WTC11 (cell line): ENCODE results near the gene B3GNT9. TPM values are rescaled to one million over a fixed set of nuclear protein-coding genes. Genes with fewer than 3 reads are reported as not detected.

Experiments used
- CREM ChIP-seq: sonication (generic); formaldehyde crosslinking; IDR thresholded peaks from 2 replicates; pipeline ENCODE4 v1.8.1; 2022; ENCODE audit warnings: mild to moderate bottlenecking, missing genetic modification reagents, moderate library complexity
- E2F1 ChIP-seq: sonication (generic); formaldehyde crosslinking; IDR thresholded peaks from 2 replicates; pipeline ENCODE4 v1.8.0; 2022; ENCODE audit warnings: mild to moderate bottlenecking, missing genetic modification reagents
- ETV6 ChIP-seq: sonication (generic); formaldehyde crosslinking; IDR thresholded peaks from 2 replicates; pipeline ENCODE4 v1.8.1; 2022; ENCODE audit warnings: mild to moderate bottlenecking, missing genetic modification reagents
- FOXP4 ChIP-seq: sonication (generic); formaldehyde crosslinking; IDR thresholded peaks from 2 replicates; pipeline ENCODE4 v1.8.0; 2022; ENCODE audit warnings: mild to moderate bottlenecking, missing genetic modification reagents
- GABPB1 ChIP-seq: sonication (generic); formaldehyde crosslinking; IDR thresholded peaks from 2 replicates; pipeline ENCODE4 v1.8.1; 2023; ENCODE audit warnings: mild to moderate bottlenecking, missing genetic modification reagents
- GTF2I ChIP-seq: fragments of 250-450 bp; sonication (Bioruptor Pico); conservative IDR thresholded peaks from 2 replicates; pipeline ENCODE4 v1.4.0; 2021; ENCODE audit warnings: mild to moderate bottlenecking
- HMGA2 ChIP-seq: fragments of 250-450 bp; sonication (Bioruptor Pico); IDR thresholded peaks from 2 replicates; pipeline ENCODE4 v1.4.0; 2021; ENCODE audit warnings: mild to moderate bottlenecking, moderate library complexity
- HMGXB4 ChIP-seq: sonication (generic); formaldehyde crosslinking; IDR thresholded peaks from 2 replicates; pipeline ENCODE4 v1.8.1; 2023; ENCODE audit warnings: mild to moderate bottlenecking, moderate library complexity, missing genetic modification reagents
- IRF2 ChIP-seq: sonication (generic); formaldehyde crosslinking; IDR thresholded peaks from 2 replicates; pipeline ENCODE4 v1.8.0; 2022; ENCODE audit warnings: low read depth, missing genetic modification reagents, borderline replicate concordance
- JUN ChIP-seq: sonication (generic); formaldehyde crosslinking; IDR thresholded peaks from 2 replicates; pipeline ENCODE4 v1.8.0; 2023; ENCODE audit warnings: mild to moderate bottlenecking, missing genetic modification reagents
- MYBL2 ChIP-seq: sonication (generic); formaldehyde crosslinking; IDR thresholded peaks from 2 replicates; pipeline ENCODE4 v1.8.1; 2023; ENCODE audit warnings: mild to moderate bottlenecking, moderate library complexity, missing genetic modification reagents
- NFYB ChIP-seq: sonication (generic); formaldehyde crosslinking; conservative IDR thresholded peaks from 2 replicates; pipeline ENCODE4 v1.8.0; 2022; ENCODE audit warnings: low read depth, missing genetic modification reagents
- NR3C1 ChIP-seq: sonication (generic); formaldehyde crosslinking; conservative IDR thresholded peaks from 2 replicates; pipeline ENCODE4 v1.8.1; 2023; ENCODE audit warnings: low read depth, mild to moderate bottlenecking, missing genetic modification reagents
- PRDM15 ChIP-seq: sonication (generic); formaldehyde crosslinking; IDR thresholded peaks from 2 replicates; pipeline ENCODE4 v1.8.0; 2022; ENCODE audit warnings: missing genetic modification reagents
- PRRX2 ChIP-seq: fragments of 250-450 bp; sonication (Bioruptor Pico); IDR thresholded peaks from 2 replicates; pipeline ENCODE4 v1.8.0; 2021; ENCODE audit warnings: mild to moderate bottlenecking
- RELA ChIP-seq: sonication (generic); formaldehyde crosslinking; IDR thresholded peaks from 2 replicates; pipeline ENCODE4 v1.8.1; 2022; ENCODE audit warnings: missing genetic modification reagents, mild to moderate bottlenecking, borderline replicate concordance
- SP1 ChIP-seq: sonication (generic); formaldehyde crosslinking; conservative IDR thresholded peaks from 2 replicates; pipeline ENCODE4 v1.8.1; 2022; ENCODE audit warnings: missing genetic modification reagents
- ZBTB21 ChIP-seq: sonication (generic); formaldehyde crosslinking; IDR thresholded peaks from 2 replicates; pipeline ENCODE4 v1.8.1; 2023; ENCODE audit warnings: mild to moderate bottlenecking, missing genetic modification reagents, borderline replicate concordance
- ZBTB43 ChIP-seq: sonication (generic); formaldehyde crosslinking; IDR thresholded peaks from 2 replicates; pipeline ENCODE4 v1.8.1; 2023; ENCODE audit warnings: mild to moderate bottlenecking, missing genetic modification reagents
- ZNF317 ChIP-seq: sonication (generic); formaldehyde crosslinking; IDR thresholded peaks from 2 replicates; pipeline ENCODE4 v1.8.1; 2023; ENCODE audit warnings: low read depth, mild to moderate bottlenecking, moderate library complexity, missing genetic modification reagents, borderline replicate concordance
- total RNA-seq: library from RNA; stranded (reverse); gene quantifications from 3 replicates; pipeline ENCODE4 v1.2.3, GENCODE V29; 2021
- TF ChIP-seq, protein P1 (sequence below): fragments of 250-450 bp; sonication (Bioruptor Pico); IDR thresholded peaks from 2 replicates; pipeline ENCODE4 v1.9.0; 2021; ENCODE audit warnings: moderate library complexity, mild to moderate bottlenecking, inconsistent platforms, borderline replicate concordance
- TF ChIP-seq, protein P2 (sequence below): fragments of 250-450 bp; sonication (Bioruptor Pico); IDR thresholded peaks from 2 replicates; pipeline ENCODE4 v1.9.0; 2021; ENCODE audit warnings: mild to moderate bottlenecking
- TF ChIP-seq, protein P3 (sequence below): sonication (generic); formaldehyde crosslinking; IDR thresholded peaks from 2 replicates; pipeline ENCODE4 v1.8.1; 2022; ENCODE audit warnings: mild to moderate bottlenecking, moderate library complexity, missing genetic modification reagents

Gene B3GNT9
- total RNA-seq, 1 experiment from 2014 or later, result 6.4 TPM

- TF ChIP-seq NFYB (CRISPR knock-in tag), result peak; percentile 88
- 0 out of 2 replicates have a peak, but pooled peaks have one; percentile 29 for TF ChIP-seq MYBL2 (CRISPR knock-in tag)
- no peak for TF ChIP-seq NR3C1 (CRISPR knock-in tag)
- no peak for TF ChIP-seq IRF2 (CRISPR knock-in tag)
- TF ChIP-seq, protein P1, sequence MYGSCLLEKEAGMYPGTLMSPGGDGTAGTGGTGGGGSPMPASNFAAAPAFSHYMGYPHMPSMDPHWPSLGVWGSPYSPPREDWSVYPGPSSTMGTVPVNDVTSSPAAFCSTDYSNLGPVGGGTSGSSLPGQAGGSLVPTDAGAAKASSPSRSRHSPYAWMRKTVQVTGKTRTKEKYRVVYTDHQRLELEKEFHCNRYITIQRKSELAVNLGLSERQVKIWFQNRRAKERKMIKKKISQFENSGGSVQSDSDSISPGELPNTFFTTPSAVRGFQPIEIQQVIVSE (CRISPR knock-in tag), result no peak
- TF ChIP-seq, protein P2, sequence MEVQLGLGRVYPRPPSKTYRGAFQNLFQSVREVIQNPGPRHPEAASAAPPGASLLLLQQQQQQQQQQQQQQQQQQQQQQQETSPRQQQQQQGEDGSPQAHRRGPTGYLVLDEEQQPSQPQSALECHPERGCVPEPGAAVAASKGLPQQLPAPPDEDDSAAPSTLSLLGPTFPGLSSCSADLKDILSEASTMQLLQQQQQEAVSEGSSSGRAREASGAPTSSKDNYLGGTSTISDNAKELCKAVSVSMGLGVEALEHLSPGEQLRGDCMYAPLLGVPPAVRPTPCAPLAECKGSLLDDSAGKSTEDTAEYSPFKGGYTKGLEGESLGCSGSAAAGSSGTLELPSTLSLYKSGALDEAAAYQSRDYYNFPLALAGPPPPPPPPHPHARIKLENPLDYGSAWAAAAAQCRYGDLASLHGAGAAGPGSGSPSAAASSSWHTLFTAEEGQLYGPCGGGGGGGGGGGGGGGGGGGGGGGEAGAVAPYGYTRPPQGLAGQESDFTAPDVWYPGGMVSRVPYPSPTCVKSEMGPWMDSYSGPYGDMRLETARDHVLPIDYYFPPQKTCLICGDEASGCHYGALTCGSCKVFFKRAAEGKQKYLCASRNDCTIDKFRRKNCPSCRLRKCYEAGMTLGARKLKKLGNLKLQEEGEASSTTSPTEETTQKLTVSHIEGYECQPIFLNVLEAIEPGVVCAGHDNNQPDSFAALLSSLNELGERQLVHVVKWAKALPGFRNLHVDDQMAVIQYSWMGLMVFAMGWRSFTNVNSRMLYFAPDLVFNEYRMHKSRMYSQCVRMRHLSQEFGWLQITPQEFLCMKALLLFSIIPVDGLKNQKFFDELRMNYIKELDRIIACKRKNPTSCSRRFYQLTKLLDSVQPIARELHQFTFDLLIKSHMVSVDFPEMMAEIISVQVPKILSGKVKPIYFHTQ, result no peak
- TF ChIP-seq RELA (CRISPR knock-in tag), result 0 out of 2 replicates have a peak, but pooled peaks have one; percentile 40
- no peak for TF ChIP-seq E2F1 (CRISPR knock-in tag)
- TF ChIP-seq ZBTB43, result no peak
- TF ChIP-seq ZNF317 (CRISPR knock-in tag), result no peak
- TF ChIP-seq ZBTB21, result peak; percentile 91; the same call in 1 of the 2 replicates
- TF ChIP-seq HMGA2 (CRISPR knock-in tag), result no peak
- TF ChIP-seq GABPB1 (CRISPR knock-in tag), result peak; percentile 73
- no peak for TF ChIP-seq GTF2I
- TF ChIP-seq HMGXB4 (CRISPR knock-in tag), result peak; percentile 63; the same call in 1 of the 2 replicates
- peak; percentile 74; the same call in 1 of the 2 replicates for TF ChIP-seq ETV6 (CRISPR knock-in tag)
- TF ChIP-seq PRRX2 (CRISPR knock-in tag), result no peak
- peak; percentile 91 for TF ChIP-seq SP1 (CRISPR knock-in tag)
- no peak for TF ChIP-seq PRDM15 (CRISPR knock-in tag)
- TF ChIP-seq JUN, result no peak
- peak; percentile 85 for TF ChIP-seq CREM (CRISPR knock-in tag)
- peak; percentile 85 for TF ChIP-seq FOXP4 (CRISPR knock-in tag)
- TF ChIP-seq, protein P3, sequence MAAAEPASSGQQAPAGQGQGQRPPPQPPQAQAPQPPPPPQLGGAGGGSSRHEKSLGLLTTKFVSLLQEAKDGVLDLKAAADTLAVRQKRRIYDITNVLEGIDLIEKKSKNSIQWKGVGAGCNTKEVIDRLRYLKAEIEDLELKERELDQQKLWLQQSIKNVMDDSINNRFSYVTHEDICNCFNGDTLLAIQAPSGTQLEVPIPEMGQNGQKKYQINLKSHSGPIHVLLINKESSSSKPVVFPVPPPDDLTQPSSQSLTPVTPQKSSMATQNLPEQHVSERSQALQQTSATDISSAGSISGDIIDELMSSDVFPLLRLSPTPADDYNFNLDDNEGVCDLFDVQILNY (CRISPR knock-in tag), result peak; percentile 39; the same call in 1 of the 2 replicates
Observed at GRCh38 chr16:67183627-67184452, 33.0 kb upstream of the B3GNT9 start, which contains the start of gene MATCAP1 (continued).
